K562 (cell line): ENCODE data around the gene GSTT2B. TPM values are rescaled to one million over a fixed set of nuclear protein-coding genes. Genes with fewer than 3 reads are reported as not detected.

Source experiments
- ATAC-seq: fragments of 200-7000 bp; cut with Tn5 transposase; 3 replicates; pipeline ENCODE4 v1.9.1; 2020; ENCODE audit warnings: moderate library complexity
- BruUV-seq: library from RNA; stranded (reverse); fragments of 400-500 nt; replicated peaks from 2 replicates; lab custom pipeline; 2021; lab: Mats Ljungman, UMichigan
- CTCF ChIA-PET: fragments of 300-600 bp; formaldehyde crosslinking; extraction: SDS; loops from one replicate; lab custom pipeline; 2021; ENCODE audit warnings: low intra/inter-chr PET ratio; lab: Yijun Ruan, JAX
- POLR2A ChIA-PET: fragments of 300-600, 350-650 bp; sonication (Branson Sonifier 250); formaldehyde crosslinking; extraction: SDS; loops from one replicate; lab custom pipeline; 2021; ENCODE audit warnings: antibody characterized with exemption, inconsistent platforms; lab: Yijun Ruan, JAX
- DNase-seq, 4 experiments: peaks; one replicate each; pipeline versions ENCODE4 v3.0.0 to v3.0.0-alpha.2; 2011 to 2018; ENCODE audit warnings: low spot score in 3 of 4, mixed read lengths in 3 of 4; ENCODE audit errors: extremely low read depth in 1 of 4
- FAIRE-seq: peaks from 2 replicates; lab custom pipeline; 2011; peaks lifted over from hg19 to GRCh38; lab: Jason Lieb, UNC
- H2AFZ ChIP-seq: 2 replicates; pipeline ENCODE4 v1.6.0; 2011; ENCODE audit warnings: low read depth, low read length, control low read depth, inconsistent platforms
- H3K27ac ChIP-seq: fragments of 200-600 bp; 3 replicates; pipeline ENCODE4 v1.8.0; 2011; ENCODE audit warnings: low read depth, mild to moderate bottlenecking, control low read depth, inconsistent platforms, low read length, moderate library complexity, mixed read lengths; ENCODE audit errors: extremely low read depth
- H3K27me3 ChIP-seq, 2 experiments: fragments of 300-600 bp in 1 of 2; 2 replicates in 1 of 2; 3 replicates in 1 of 2; pipeline versions ENCODE4 v1.6.0 to v1.8.0; 2011; ENCODE audit warnings: inconsistent platforms in 2 of 2, low read length in 2 of 2, mild to moderate bottlenecking in 1 of 2, mixed read lengths in 1 of 2, moderate library complexity in 1 of 2; ENCODE audit not compliant: control insufficient read depth in 2 of 2, insufficient read depth in 2 of 2
- H3K36me3 ChIP-seq: fragments of 300-600 bp; 3 replicates; pipeline ENCODE4 v1.8.0; 2011; ENCODE audit warnings: mild to moderate bottlenecking, low read length, inconsistent platforms; ENCODE audit not compliant: control insufficient read depth, insufficient read depth
- H3K4me1 ChIP-seq, 2 experiments: fragments of 200-600 bp in 1 of 2; replicated peaks in 1 of 2; 2 replicates in 1 of 2; 3 replicates in 1 of 2; pipeline versions ENCODE4 v1.5.1 to v1.8.0; 2011; ENCODE audit warnings: inconsistent platforms in 2 of 2, low read length in 2 of 2, mild to moderate bottlenecking in 1 of 2, mixed read lengths in 1 of 2, moderate library complexity in 1 of 2; ENCODE audit not compliant: control insufficient read depth in 2 of 2, insufficient read depth in 2 of 2
- H3K4me2 ChIP-seq: 2 replicates; pipeline ENCODE4 v1.6.1; 2011; ENCODE audit warnings: low read length, control low read depth, inconsistent platforms, mixed read lengths; ENCODE audit not compliant: insufficient read depth
- H3K4me3 ChIP-seq: fragments of 200-600 bp; sonication (generic), shearing (Covaris generic); 2 replicates; pipeline ENCODE4 v1.5.1; 2016; ENCODE audit warnings: control low read depth, inconsistent platforms
- H3K79me2 ChIP-seq: fragments of 200-600 bp; 3 replicates; pipeline ENCODE4 v1.8.0; 2011; ENCODE audit warnings: low read length, inconsistent platforms; ENCODE audit not compliant: control insufficient read depth, insufficient read depth
- H3K9ac ChIP-seq, 2 experiments: 2 replicates each; pipeline versions ENCODE4 v1.6.0 to v1.6.1; 2011; ENCODE audit warnings: low read depth in 2 of 2, low read length in 2 of 2, control low read depth in 1 of 2, inconsistent platforms in 1 of 2, mild to moderate bottlenecking in 1 of 2, mixed read lengths in 1 of 2; ENCODE audit not compliant: insufficient read depth in 1 of 2
- H3K9me1 ChIP-seq: one replicate; pipeline ENCODE4 v1.6.0; 2011; ENCODE audit warnings: inconsistent platforms, mild to moderate bottlenecking, low read length, moderate library complexity; ENCODE audit not compliant: control insufficient read depth, insufficient read depth
- H3K9me3 ChIP-seq: replicated peaks from 2 replicates; pipeline ENCODE4 v1.5.1; 2011; ENCODE audit warnings: low read depth, low read length, inconsistent platforms; ENCODE audit not compliant: control insufficient read depth, insufficient read depth
- H4K20me1 ChIP-seq: replicated peaks from 2 replicates; pipeline ENCODE4 v1.6.1; 2011; ENCODE audit warnings: low read length, inconsistent platforms, mixed read lengths; ENCODE audit not compliant: control insufficient read depth, insufficient read depth
- BHLHE40 ChIP-seq: IDR thresholded peaks from 2 replicates; pipeline ENCODE4 v1.6.1; 2011; ENCODE audit warnings: low read length, improper control_type of control experiment
- DDX20 ChIP-seq: fragments of 450-650 bp; IDR thresholded peaks from 2 replicates; pipeline ENCODE4 v1.6.1; 2016; ENCODE audit warnings: missing genetic modification characterization, low read depth, mild to moderate bottlenecking, missing compliant biosample characterization, moderate library complexity
- HMGN3 ChIP-seq: IDR thresholded peaks from 2 replicates; pipeline ENCODE4 v1.6.1; 2011; ENCODE audit warnings: borderline replicate concordance, low read depth, mild to moderate bottlenecking, mixed read lengths, low read length; ENCODE audit not compliant: insufficient read length; ENCODE audit errors: extremely low read depth
- MEIS2 ChIP-seq: fragments of 450-650 bp; IDR thresholded peaks from 2 replicates; pipeline ENCODE4 v1.6.1; 2014; ENCODE audit warnings: mild to moderate bottlenecking; ENCODE audit not compliant: partially characterized antibody
- NFXL1 ChIP-seq: fragments of 450-650 bp; formaldehyde crosslinking; IDR thresholded peaks from 2 replicates; pipeline ENCODE4 v1.4.0; 2021; ENCODE audit warnings: mild to moderate bottlenecking
- PBX2 ChIP-seq, 2 experiments: IDR thresholded peaks in 1 of 2; conservative IDR thresholded peaks in 1 of 2; 2 replicates each; pipeline ENCODE4 v1.6.1; 2016; ENCODE audit warnings: low read depth in 2 of 2, mild to moderate bottlenecking in 1 of 2, missing compliant biosample characterization in 1 of 2, missing genetic modification characterization in 1 of 2, moderate library complexity in 1 of 2
- PRPF4 ChIP-seq: fragments of 200-400 bp; formaldehyde crosslinking; IDR thresholded peaks from one replicate; pipeline ENCODE4 v1.6.1; 2017; ENCODE audit warnings: low read length, low read depth, mild to moderate bottlenecking; ENCODE audit not compliant: insufficient read depth, poor library complexity, severe bottlenecking
- TCF7L2 ChIP-seq: fragments of 150-350 bp; IDR thresholded peaks from 2 replicates; pipeline ENCODE4 v1.6.1; 2016; ENCODE audit warnings: low read depth, mild to moderate bottlenecking, low read length, moderate library complexity
- USF2 ChIP-seq: sonication (generic); formaldehyde crosslinking; IDR thresholded peaks from 2 replicates; pipeline ENCODE4 v1.5.0; 2020; ENCODE audit warnings: missing genetic modification reagents
- ZNF197 ChIP-seq: fragments of 200-800 bp; sonication (Bioruptor generic); IDR thresholded peaks from 2 replicates; pipeline ENCODE4 v1.6.1; 2016; ENCODE audit warnings: low read depth, missing genetic modification characterization, missing compliant biosample characterization
- ZNF699 ChIP-seq: fragments of 250-450 bp; sonication (Bioruptor Pico); IDR thresholded peaks from 2 replicates; pipeline ENCODE4 v1.8.0; 2021; ENCODE audit warnings: mild to moderate bottlenecking, moderate library complexity; ENCODE audit not compliant: insufficient replicate concordance
- ZSCAN29 ChIP-seq: fragments of 450-650 bp; IDR thresholded peaks from 2 replicates; pipeline ENCODE4 v1.6.1; 2017
- WGBS: fragments of 100-300 bp; shearing (Covaris generic); methylation state at CpG from one replicate; pipeline ENCODE4 v1.1.6; 2016; ENCODE audit warnings: low coverage, mixed read lengths; ENCODE audit not compliant: insufficient coverage; ENCODE audit errors: missing lambda C conversion rate; 5-methylcytosine and 5-hydroxymethylcytosine counted together
- in situ Hi-C: fragments of 300-500 bp; cut with MboI; formaldehyde crosslinking; loops from 4 replicates; pipeline ENCODE4 v1.15.0; 2018; ENCODE audit warnings: inconsistent platforms, mixed read lengths
- intact Hi-C: fragments of 100-400 bp; cut with micrococcal nuclease; formaldehyde crosslinking; loops from 2 replicates; pipeline ENCODE4 v1.14.2; 2022
- polyA plus RNA-seq, 8 experiments: library from polyadenylated mRNA; depleted of rRNA in 4 of 8; stranded (reverse) in 5 of 8; unstranded in 3 of 8; fragments of >200 nt; fragmentation: Nextera tagmentation in 2 of 8; fragmentation: Illumina TruSeq in 1 of 8; extraction: Ambion mirVana in 2 of 8; extraction: Trizol in 1 of 8; gene quantifications; 2 replicates each; pipeline versions ENCODE4 v1.2.1 to v1.2.3, GENCODE V29; 2011 to 2014; ENCODE audit warnings: inconsistent platforms in 1 of 8, missing spikeins in 1 of 8
- total RNA-seq, 7 experiments: library from RNA; depleted of rRNA in 6 of 7; stranded (reverse); fragments of >200 nt in 6 of 7; fragmentation: Illumina TruSeq in 2 of 7; extraction: Trizol in 2 of 7; gene quantifications; 2 replicates each; pipeline versions ENCODE4 v1.2.1 to v1.2.3, GENCODE V29; 2011 to 2021; ENCODE audit warnings: low replicate concordance in 1 of 7
- TF ChIP-seq, protein P1 (sequence below): fragments of 450-650 bp; IDR thresholded peaks from 2 replicates; pipeline ENCODE4 v1.6.1; 2017; ENCODE audit warnings: antibody characterized with exemption, mild to moderate bottlenecking

The GSTT2B gene
- total and polyA plus RNA-seq, 9 of the 15 experiments (the other 6 are each of a cell fraction or from before 2014, with no cell fraction given) = not detected

DNA sequence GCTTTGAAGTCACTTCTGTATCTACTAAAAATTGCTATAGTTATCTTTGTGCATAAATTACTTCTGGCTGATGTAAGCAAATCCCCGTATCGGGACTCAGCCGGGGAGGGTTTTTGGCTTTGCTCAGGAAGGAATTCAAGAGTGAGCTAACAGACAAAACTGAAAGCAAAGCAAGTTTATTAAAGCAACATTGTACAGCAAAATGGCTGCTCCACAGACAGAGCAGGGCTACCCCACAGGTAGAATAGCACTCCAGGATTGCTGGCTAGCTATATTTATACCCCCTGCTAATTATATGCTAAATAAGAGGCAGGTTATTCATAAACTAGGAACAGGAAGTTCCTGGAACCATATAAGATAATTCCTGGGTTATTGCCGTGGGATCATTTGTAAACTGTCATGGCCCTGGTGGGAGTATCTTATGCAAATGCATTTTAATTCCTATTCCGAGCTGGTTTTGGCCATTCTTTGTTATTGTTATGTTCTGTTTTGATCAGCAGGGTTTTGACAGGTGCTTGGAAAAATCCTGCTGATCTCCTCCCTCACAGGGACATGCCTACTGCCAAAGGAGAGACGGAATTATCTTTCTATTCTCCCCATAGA is 51.6 kb downstream of the GSTT2B start:
- ChIA-PET POLR2A (interaction anchor here (0.7 to 1.3 kb wide), 2 partner anchors 13 to 398 kb away, joined by 3 read pairs; no protein-coding TSS in a partner anchor), CTCF (no interaction called here)
- 49% methylated on average over 6 of the region's 6 CpGs for WGBS
- no peak for TF ChIP-seq ZSCAN29
- peak; percentile 40 for TF ChIP-seq MEIS2
- no peak for TF ChIP-seq ZNF699 (CRISPR knock-in tag)
- TF ChIP-seq PBX2 (CRISPR knock-in tag; IDR thresholded peaks at IDR 0.05; ENCODE audit: low read depth) = no peak
- TF ChIP-seq PBX2 (tag; conservative IDR thresholded peaks at IDR 0.05; ENCODE audit: low read depth) = 0 out of 2 replicates have a peak, but pooled peaks have one; percentile 36
- no peak for TF ChIP-seq ZNF197 (CRISPR knock-in tag)
- no peak for TF ChIP-seq DDX20 (tag)
- TF ChIP-seq USF2 (CRISPR knock-in tag) = no peak
- TF ChIP-seq TCF7L2 = no peak
- TF ChIP-seq PRPF4 = no peak
- TF ChIP-seq NFXL1 = no peak
- TF ChIP-seq, protein P1, sequence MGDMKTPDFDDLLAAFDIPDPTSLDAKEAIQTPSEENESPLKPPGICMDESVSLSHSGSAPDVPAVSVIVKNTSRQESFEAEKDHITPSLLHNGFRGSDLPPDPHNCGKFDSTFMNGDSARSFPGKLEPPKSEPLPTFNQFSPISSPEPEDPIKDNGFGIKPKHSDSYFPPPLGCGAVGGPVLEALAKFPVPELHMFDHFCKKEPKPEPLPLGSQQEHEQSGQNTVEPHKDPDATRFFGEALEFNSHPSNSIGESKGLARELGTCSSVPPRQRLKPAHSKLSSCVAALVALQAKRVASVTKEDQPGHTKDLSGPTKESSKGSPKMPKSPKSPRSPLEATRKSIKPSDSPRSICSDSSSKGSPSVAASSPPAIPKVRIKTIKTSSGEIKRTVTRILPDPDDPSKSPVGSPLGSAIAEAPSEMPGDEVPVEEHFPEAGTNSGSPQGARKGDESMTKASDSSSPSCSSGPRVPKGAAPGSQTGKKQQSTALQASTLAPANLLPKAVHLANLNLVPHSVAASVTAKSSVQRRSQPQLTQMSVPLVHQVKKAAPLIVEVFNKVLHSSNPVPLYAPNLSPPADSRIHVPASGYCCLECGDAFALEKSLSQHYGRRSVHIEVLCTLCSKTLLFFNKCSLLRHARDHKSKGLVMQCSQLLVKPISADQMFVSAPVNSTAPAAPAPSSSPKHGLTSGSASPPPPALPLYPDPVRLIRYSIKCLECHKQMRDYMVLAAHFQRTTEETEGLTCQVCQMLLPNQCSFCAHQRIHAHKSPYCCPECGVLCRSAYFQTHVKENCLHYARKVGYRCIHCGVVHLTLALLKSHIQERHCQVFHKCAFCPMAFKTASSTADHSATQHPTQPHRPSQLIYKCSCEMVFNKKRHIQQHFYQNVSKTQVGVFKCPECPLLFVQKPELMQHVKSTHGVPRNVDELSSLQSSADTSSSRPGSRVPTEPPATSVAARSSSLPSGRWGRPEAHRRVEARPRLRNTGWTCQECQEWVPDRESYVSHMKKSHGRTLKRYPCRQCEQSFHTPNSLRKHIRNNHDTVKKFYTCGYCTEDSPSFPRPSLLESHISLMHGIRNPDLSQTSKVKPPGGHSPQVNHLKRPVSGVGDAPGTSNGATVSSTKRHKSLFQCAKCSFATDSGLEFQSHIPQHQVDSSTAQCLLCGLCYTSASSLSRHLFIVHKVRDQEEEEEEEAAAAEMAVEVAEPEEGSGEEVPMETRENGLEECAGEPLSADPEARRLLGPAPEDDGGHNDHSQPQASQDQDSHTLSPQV = no peak
- no peak for TF ChIP-seq HMGN3
- no peak for TF ChIP-seq BHLHE40

More for the DNA sequence above, 51.6 kb downstream of the GSTT2B start:
- Histone ChIP-seq H3K9me1 (no peaks in the 10 kb centered on the region), H3K79me2 (no peaks in the 10 kb centered on the region; the same call in 2 of the 3 replicates), H3K4me3 (no peak overlapping the region), H3K27ac (no peak overlapping the region), H2AFZ (no peak overlapping the region), H3K4me2 (no peak overlapping the region), H3K9ac (no peak overlapping the region), H3K9me3 (no peaks in the 10 kb centered on the region), H3K4me1 (peaks cover 0 to 4% of the 10 kb centered on the region in 2 experiments; a peak in 2 of 5 replicates), H3K36me3 (peaks cover 6% of the 10 kb centered on the region; the same call in 1 of the 3 replicates), H3K27me3 (no peaks in the 10 kb centered on the region), H4K20me1 (no peaks in the 10 kb centered on the region)
- intact Hi-C loops = no loop called here
- no TSS peak for BruUV-seq
- no peak for FAIRE-seq
- no peak for ATAC-seq
- in situ Hi-C loops = no loop called here
- no peak for DNase-seq
